Endothelial cell of umbilical vein (primary cell): ENCODE results near the gene FSTL4. TPM values are rescaled to one million over a fixed set of nuclear protein-coding genes. Genes with fewer than 3 reads are reported as not detected.

Experiments
- BruUV-seq: library from RNA; stranded (reverse); fragments of 400-500 nt; replicated peaks from 2 replicates; lab custom pipeline; 2021; lab: Mats Ljungman, UMichigan
- CTCF ChIA-PET: fragments of 300-600, 350-600 bp; sonication (Branson Sonifier 250); formaldehyde crosslinking; loops from one replicate; lab custom pipeline; 2021; ENCODE audit warnings: antibody characterized with exemption, inconsistent platforms; lab: Charles Lee
- POLR2A ChIA-PET: fragments of 300-600, 350-600 bp; sonication (Branson Sonifier 250); formaldehyde crosslinking; loops from one replicate; lab custom pipeline; 2021; ENCODE audit warnings: antibody characterized with exemption, inconsistent platforms; lab: Charles Lee
- DNase-seq: peaks from one replicate; pipeline ENCODE4 v3.0.0-alpha.2; 2011; ENCODE audit warnings: low read depth, low spot score
- FAIRE-seq: peaks from 2 replicates; lab custom pipeline; 2011; peaks lifted over from hg19 to GRCh38; lab: Jason Lieb, UNC
- H2AFZ ChIP-seq: 2 replicates; pipeline ENCODE4 v1.6.0; 2012; ENCODE audit warnings: low read depth, low read length, control low read depth, inconsistent platforms
- H3K27ac ChIP-seq: 2 replicates; pipeline ENCODE4 v1.5.1; 2011; ENCODE audit warnings: low read depth, mild to moderate bottlenecking, control low read depth, low read length, moderate library complexity; ENCODE audit not compliant: insufficient read depth
- H3K27me3 ChIP-seq, 2 experiments: 2 replicates each; pipeline versions ENCODE4 v1.6.0 to v1.6.1; 2011; ENCODE audit warnings: low read length in 2 of 2, mixed read lengths in 1 of 2; ENCODE audit not compliant: control insufficient read depth in 2 of 2, insufficient read depth in 2 of 2
- H3K36me3 ChIP-seq, 2 experiments: 2 replicates in 1 of 2; 3 replicates in 1 of 2; pipeline ENCODE4 v1.5.1; 2011; ENCODE audit warnings: low read length in 2 of 2, mild to moderate bottlenecking in 1 of 2, moderate library complexity in 1 of 2; ENCODE audit not compliant: control insufficient read depth in 2 of 2, insufficient read depth in 2 of 2; ENCODE audit errors: extremely low read depth in 1 of 2
- H3K4me1 ChIP-seq: 3 replicates; pipeline ENCODE4 v1.5.1; 2011; ENCODE audit warnings: mild to moderate bottlenecking, low read length; ENCODE audit not compliant: control insufficient read depth, insufficient read depth; ENCODE audit errors: extremely low read depth
- H3K4me2 ChIP-seq: 2 replicates; pipeline ENCODE4 v1.6.1; 2011; ENCODE audit warnings: low read length, control low read depth, mixed read lengths; ENCODE audit not compliant: insufficient read depth
- H3K4me3 ChIP-seq, 3 experiments: fragments of 200-600 bp in 1 of 3; sonication (generic), shearing (Covaris generic) in 1 of 3; replicated peaks in 1 of 3; 2 replicates each; pipeline ENCODE4 v1.5.1; 2011 to 2016; ENCODE audit warnings: control low read depth in 3 of 3, low read length in 3 of 3, mild to moderate bottlenecking in 2 of 3, inconsistent platforms in 1 of 3, low read depth in 1 of 3, moderate library complexity in 1 of 3; ENCODE audit not compliant: insufficient read depth in 1 of 3
- H3K79me2 ChIP-seq: 2 replicates; pipeline ENCODE4 v1.6.0; 2012; ENCODE audit warnings: low read length, inconsistent platforms; ENCODE audit not compliant: control insufficient read depth, insufficient read depth
- H3K9ac ChIP-seq: replicated peaks from 2 replicates; pipeline ENCODE3; 2011; ENCODE audit warnings: low read length, control low read depth; ENCODE audit not compliant: insufficient read depth; ENCODE audit errors: extremely low read depth
- H3K9me1 ChIP-seq: replicated peaks from 3 replicates; pipeline ENCODE4 v1.6.0; 2011; ENCODE audit warnings: mild to moderate bottlenecking, low read length; ENCODE audit not compliant: control insufficient read depth, insufficient read depth; ENCODE audit errors: extremely low read depth
- H3K9me3 ChIP-seq: replicated peaks from 2 replicates; pipeline ENCODE4 v1.5.1; 2012; ENCODE audit warnings: low read length, inconsistent platforms; ENCODE audit not compliant: control insufficient read depth, insufficient read depth
- H4K20me1 ChIP-seq: replicated peaks from 2 replicates; pipeline ENCODE3; 2011; ENCODE audit warnings: mild to moderate bottlenecking, low read length; ENCODE audit not compliant: control insufficient read depth, insufficient read depth; ENCODE audit errors: extremely low read depth
- CTCF ChIP-seq, 2 donors: IDR thresholded peaks; 1 replicate in 1 of 2; 2 replicates in 1 of 2; pipeline ENCODE4 v1.5.1; 2011; ENCODE audit warnings: low read length in 2 of 2, mild to moderate bottlenecking in 2 of 2, moderate library complexity in 2 of 2, control low read depth in 1 of 2, inconsistent platforms in 1 of 2, low read depth in 1 of 2; ENCODE audit not compliant: insufficient read depth in 1 of 2; ENCODE audit errors: extremely low read depth in 1 of 2
- FOS ChIP-seq: IDR thresholded peaks from 2 replicates; pipeline ENCODE4 v1.6.1; 2011; ENCODE audit warnings: mild to moderate bottlenecking, low read length, moderate library complexity, borderline replicate concordance; ENCODE audit not compliant: insufficient read depth
- GATA2 ChIP-seq: IDR thresholded peaks from 2 replicates; pipeline ENCODE4 v1.7.0; 2011; ENCODE audit warnings: low read depth, mild to moderate bottlenecking, moderate library complexity, mixed read lengths, low read length; ENCODE audit not compliant: insufficient read length, insufficient read depth
- JUN ChIP-seq: IDR thresholded peaks from 2 replicates; pipeline ENCODE4 v1.6.1; 2011; ENCODE audit warnings: borderline replicate concordance, low read depth; ENCODE audit not compliant: insufficient read length, insufficient read depth
- MAX ChIP-seq: IDR thresholded peaks from 2 replicates; pipeline ENCODE4 v1.6.1; 2011; ENCODE audit not compliant: insufficient read depth, insufficient read length
- MYC ChIP-seq: IDR thresholded peaks from one replicate; pipeline ENCODE4 v1.6.1; 2011; ENCODE audit warnings: mild to moderate bottlenecking, low read depth, low read length
- POLR2A ChIP-seq: IDR thresholded peaks from 2 replicates; pipeline ENCODE4 v1.6.1; 2012; ENCODE audit warnings: low read depth, mild to moderate bottlenecking, control low read depth, low read length
- dilution Hi-C: fragments of 300-500 bp; cut with MboI; formaldehyde crosslinking; loops from one replicate; pipeline ENCODE4 v1.15.0; 2019; ENCODE audit warnings: low sequenced_read_pairs; ENCODE audit not compliant: extremely low pct_ligation_motif_present
- intact Hi-C: fragments of 100-400 bp; cut with micrococcal nuclease; formaldehyde crosslinking; loops from one replicate; pipeline ENCODE4 v1.10.0; 2022
- polyA plus RNA-seq, 4 experiments: library from polyadenylated mRNA; depleted of rRNA in 3 of 4; stranded (reverse) in 3 of 4; unstranded in 1 of 4; fragments of >200 nt; gene quantifications; 2 replicates each; pipeline versions ENCODE4 v1.2.1 to v1.2.3, GENCODE V29; 2011 to 2012; ENCODE audit warnings: missing spikeins in 1 of 4
- total RNA-seq: library from RNA; stranded (reverse); gene quantifications from 2 replicates; pipeline ENCODE4 v1.2.3, GENCODE V29; 2021

Gene FSTL4
- total and polyA plus RNA-seq, 2 donors (not counting 3 experiments of a cell fraction or from before 2014, with no cell fraction given): 0.18 TPM; not detected in 1

GRCh38 chr5:133580618-133581017, 31.7 kb downstream of the FSTL4 start:
- ChIA-PET CTCF (no interaction called here), POLR2A (no interaction called here)
- no TSS peak for BruUV-seq
- DNase-seq: no peak
- Histone ChIP-seq H3K4me2 (no peak overlapping the region), H3K27ac (no peak overlapping the region), H4K20me1 (no peaks in the 10 kb centered on the region), H3K9me1 (no peaks in the 10 kb centered on the region), H3K27me3 (no peaks in the 10 kb centered on the region), H3K9me3 (no peaks in the 10 kb centered on the region), H3K9ac (no peak overlapping the region), H2AFZ (no peak overlapping the region), H3K79me2 (no peaks in the 10 kb centered on the region), H3K4me1 (no peaks in the 10 kb centered on the region), H3K4me3 (no peak overlapping the region), H3K36me3 (no peaks in the 10 kb centered on the region)
- no peak for FAIRE-seq
- dilution Hi-C loops (no loop called here), intact Hi-C loops (no loop called here)
- TF ChIP-seq MAX: no peak
- TF ChIP-seq FOS: no peak
- TF ChIP-seq POLR2A: no peak
- no peak for TF ChIP-seq CTCF (IDR thresholded peaks at IDR 0.05; ENCODE audit: extremely low read depth in 1 of 2, insufficient read depth in 1 of 2, low read depth in 1 of 2, low read length in 2 of 2)
- TF ChIP-seq GATA2: no peak
- no peak for TF ChIP-seq MYC
- no peak for TF ChIP-seq JUN
